ENCODE results near the gene KCNQ1. TPM values are rescaled to one million over a fixed set of nuclear protein-coding genes. Genes with fewer than 3 reads are reported as not detected.

Gene KCNQ1
- polyA plus RNA-seq, 1 donor (not counting 4 experiments of a cell fraction or from before 2014, with no cell fraction given) = not detected

DNA sequence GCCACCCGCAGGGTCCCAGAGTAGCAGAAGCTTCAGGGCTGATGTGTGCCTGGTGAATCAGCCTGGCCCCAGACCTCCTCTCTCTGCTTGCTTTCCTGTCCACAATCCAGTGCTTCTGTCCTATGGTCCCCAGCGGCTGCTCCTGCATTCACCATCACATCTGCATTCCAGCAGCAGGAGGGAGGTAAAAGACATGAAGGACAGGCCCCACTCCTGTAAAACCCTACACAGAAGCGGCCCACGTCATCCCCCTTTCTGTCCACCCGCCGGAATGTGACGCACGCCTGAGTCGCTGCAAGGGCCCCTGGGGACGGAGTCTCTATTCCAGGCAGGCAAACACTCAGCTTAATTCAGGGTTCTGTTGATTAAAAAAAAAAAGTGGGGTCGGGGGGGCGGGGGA, 382.4 kb downstream of the KCNQ1 start:
- no peak for FAIRE-seq
- H3K9me1 ChIP-seq (ENCODE audit: control insufficient read depth, extremely low read depth, insufficient read depth, low read length) = no peaks in the 10 kb centered on the region
- TF ChIP-seq, protein P1, sequence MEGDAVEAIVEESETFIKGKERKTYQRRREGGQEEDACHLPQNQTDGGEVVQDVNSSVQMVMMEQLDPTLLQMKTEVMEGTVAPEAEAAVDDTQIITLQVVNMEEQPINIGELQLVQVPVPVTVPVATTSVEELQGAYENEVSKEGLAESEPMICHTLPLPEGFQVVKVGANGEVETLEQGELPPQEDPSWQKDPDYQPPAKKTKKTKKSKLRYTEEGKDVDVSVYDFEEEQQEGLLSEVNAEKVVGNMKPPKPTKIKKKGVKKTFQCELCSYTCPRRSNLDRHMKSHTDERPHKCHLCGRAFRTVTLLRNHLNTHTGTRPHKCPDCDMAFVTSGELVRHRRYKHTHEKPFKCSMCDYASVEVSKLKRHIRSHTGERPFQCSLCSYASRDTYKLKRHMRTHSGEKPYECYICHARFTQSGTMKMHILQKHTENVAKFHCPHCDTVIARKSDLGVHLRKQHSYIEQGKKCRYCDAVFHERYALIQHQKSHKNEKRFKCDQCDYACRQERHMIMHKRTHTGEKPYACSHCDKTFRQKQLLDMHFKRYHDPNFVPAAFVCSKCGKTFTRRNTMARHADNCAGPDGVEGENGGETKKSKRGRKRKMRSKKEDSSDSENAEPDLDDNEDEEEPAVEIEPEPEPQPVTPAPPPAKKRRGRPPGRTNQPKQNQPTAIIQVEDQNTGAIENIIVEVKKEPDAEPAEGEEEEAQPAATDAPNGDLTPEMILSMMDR (optimal IDR thresholded peaks at IDR 0.05 in 1 of 3, IDR thresholded peaks at IDR 0.05 in 1 of 3, conservative IDR thresholded peaks at IDR 0.05 in 1 of 3; ENCODE audit: extremely low read depth in 1 of 3, insufficient read depth in 2 of 3, low read length in 3 of 3) = no peak
- no peak for TF ChIP-seq EZH2 (IDR thresholded peaks at IDR 0.05; ENCODE audit: low read length)
- no peak overlapping the region for H3K27ac ChIP-seq (ENCODE audit: control insufficient read depth, insufficient read depth, low read length)
- H3K36me3 ChIP-seq (ENCODE audit: control insufficient read depth in 2 of 2, extremely low read depth in 1 of 2, insufficient read depth in 2 of 2, low read length in 2 of 2) = no peaks in the 10 kb centered on the region
- no peak overlapping the region for H3K9ac ChIP-seq (ENCODE audit: control insufficient read depth, extremely low read depth, insufficient read depth, low read length)
- H3K79me2 ChIP-seq (ENCODE audit: control insufficient read depth, insufficient read depth, low read length) = no peaks in the 10 kb centered on the region
- no peaks in the 10 kb centered on the region for H4K20me1 ChIP-seq (ENCODE audit: control insufficient read depth, extremely low read depth, insufficient read depth, low read length)
- DNase-seq (ENCODE audit: low read depth, low spot score) = no peak
- H3K4me3 ChIP-seq (ENCODE audit: control insufficient read depth in 2 of 3, extremely low read depth in 1 of 3, insufficient read depth in 2 of 3, low read depth in 1 of 3, low read length in 3 of 3) = no peak overlapping the region
- dilution Hi-C loops (cut with MboI; ENCODE audit: extremely low pct_ligation_motif_present, low sequenced_read_pairs) = no loop called here
- no peak overlapping the region for H2AFZ ChIP-seq (ENCODE audit: control insufficient read depth, low read length)
- no peak overlapping the region for H3K4me2 ChIP-seq (ENCODE audit: control insufficient read depth, extremely low read depth, insufficient read depth, low read depth, low read length)
- peaks cover 7% of the 10 kb centered on the region for H3K4me1 ChIP-seq (ENCODE audit: control insufficient read depth, extremely low read depth, insufficient read depth, low read length)
- peaks cover 2% of the 10 kb centered on the region for H3K9me3 ChIP-seq (ENCODE audit: control insufficient read depth, low read depth, low read length)
- H3K27me3 ChIP-seq (ENCODE audit: control insufficient read depth, extremely low read depth, insufficient read depth, low read length) = peaks cover 7% of the 10 kb centered on the region

DNA sequence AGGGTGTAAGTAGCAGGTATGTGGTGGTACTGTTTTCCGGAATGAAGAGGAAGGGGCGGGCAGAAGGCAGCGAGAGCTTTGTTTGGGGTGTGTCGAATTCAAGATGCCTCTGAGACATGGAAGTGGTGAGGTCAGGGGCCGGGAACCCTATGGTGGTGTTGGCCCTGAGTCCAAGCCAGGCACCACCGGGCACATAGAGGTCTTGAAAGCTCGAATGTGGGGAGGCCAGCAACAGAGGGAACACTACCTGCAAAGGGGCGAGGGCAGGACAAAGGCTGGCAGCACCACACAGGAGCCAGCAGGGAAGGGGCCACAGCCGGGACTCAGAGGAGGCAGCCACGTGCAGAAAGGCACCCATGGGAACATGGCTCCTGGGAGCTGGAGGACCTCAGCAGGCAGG, 383.0 kb downstream of the KCNQ1 start:
- Histone ChIP-seq H2AFZ (ENCODE audit: control insufficient read depth, low read length) (no peak overlapping the region), H3K27ac (ENCODE audit: control insufficient read depth, insufficient read depth, low read length) (no peak overlapping the region)
- dilution Hi-C loops (cut with MboI; ENCODE audit: extremely low pct_ligation_motif_present, low sequenced_read_pairs) = no loop called here

More for the DNA sequence above, 383.0 kb downstream of the KCNQ1 start:
- Histone ChIP-seq H3K4me1 (ENCODE audit: control insufficient read depth, extremely low read depth, insufficient read depth, low read length) (peaks cover 7% of the 10 kb centered on the region), H3K79me2 (ENCODE audit: control insufficient read depth, insufficient read depth, low read length) (no peaks in the 10 kb centered on the region), H3K9ac (ENCODE audit: control insufficient read depth, extremely low read depth, insufficient read depth, low read length) (no peak overlapping the region), H4K20me1 (ENCODE audit: control insufficient read depth, extremely low read depth, insufficient read depth, low read length) (no peaks in the 10 kb centered on the region), H3K9me1 (ENCODE audit: control insufficient read depth, extremely low read depth, insufficient read depth, low read length) (no peaks in the 10 kb centered on the region), H3K27me3 (ENCODE audit: control insufficient read depth, extremely low read depth, insufficient read depth, low read length) (peaks cover 7% of the 10 kb centered on the region), H3K9me3 (ENCODE audit: control insufficient read depth, low read depth, low read length) (peaks cover 2% of the 10 kb centered on the region), H3K4me3 (ENCODE audit: control insufficient read depth in 2 of 3, extremely low read depth in 1 of 3, insufficient read depth in 2 of 3, low read depth in 1 of 3, low read length in 3 of 3) (no peak overlapping the region), H3K4me2 (ENCODE audit: control insufficient read depth, extremely low read depth, insufficient read depth, low read depth, low read length) (no peak overlapping the region), H3K36me3 (ENCODE audit: control insufficient read depth in 2 of 2, extremely low read depth in 1 of 2, insufficient read depth in 2 of 2, low read length in 2 of 2) (no peaks in the 10 kb centered on the region)
- FAIRE-seq (no peak), DNase-seq (ENCODE audit: low read depth, low spot score) (no peak)
- TF ChIP-seq, protein P1 (optimal IDR thresholded peaks at IDR 0.05 in 1 of 3, IDR thresholded peaks at IDR 0.05 in 1 of 3, conservative IDR thresholded peaks at IDR 0.05 in 1 of 3; ENCODE audit: extremely low read depth in 1 of 3, insufficient read depth in 2 of 3, low read length in 3 of 3) = no peak
- TF ChIP-seq EZH2 (IDR thresholded peaks at IDR 0.05; ENCODE audit: low read length) = no peak

Measured in keratinocyte (primary cell).